NCI-H748 treated with DMSO at 0.1 percent for 48 hours (cell line): ENCODE results near the gene CDS2.
A peak's percentile ranks its signal among the peaks of the same experiment; 100 is the strongest.
"Not testable (repeated sequence)": the region's sequence is repeated elsewhere in the genome, so short reads cannot be mapped to it uniquely, and the experiment has no call there.

Experiments used
- DNase-seq: peaks from one replicate; lab custom pipeline; 2025; lab: John Stamatoyannopoulos, UW

The CDS2 gene

DNA sequence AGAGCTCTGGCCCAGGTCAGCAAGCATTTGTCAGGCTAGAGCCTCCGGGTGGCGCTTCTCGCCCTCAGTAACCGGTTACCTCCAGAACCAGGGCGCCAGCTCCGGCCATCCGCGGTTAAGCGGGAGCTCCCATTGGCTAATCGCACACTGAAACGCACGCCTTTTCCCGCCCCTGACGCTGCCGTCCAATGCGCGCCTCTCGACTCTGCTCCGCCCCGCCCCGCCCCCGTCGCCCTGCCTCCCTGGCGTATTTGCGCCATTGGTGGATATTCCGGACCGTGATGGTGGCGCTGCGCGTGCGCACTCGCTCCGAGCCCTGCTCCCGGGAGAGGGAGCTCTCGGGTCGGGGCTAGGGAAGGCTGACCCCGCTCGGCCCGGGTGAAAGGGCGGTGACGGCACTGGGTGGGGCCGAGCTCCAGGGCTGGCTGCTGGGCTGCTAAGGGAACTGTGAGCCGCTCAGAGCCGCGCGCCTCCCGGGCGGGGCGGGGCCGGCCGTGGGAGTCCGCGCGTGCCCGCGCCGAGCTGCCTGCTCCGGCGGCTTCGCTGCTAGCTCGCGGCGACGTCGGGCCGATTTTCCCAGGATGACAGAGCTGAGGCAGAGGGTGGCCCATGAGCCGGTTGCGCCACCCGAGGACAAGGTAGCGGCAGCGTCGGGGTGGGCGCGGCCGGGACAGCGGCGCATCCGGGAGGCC lies at the start of gene CDS2:
Gene CDS2 (plus strand): TSS at position 497 of the 692 bp plus-strand sequence. CDS start 85 bp downstream, at position 582.
- peak; percentile 100 for DNase-seq

DNA sequence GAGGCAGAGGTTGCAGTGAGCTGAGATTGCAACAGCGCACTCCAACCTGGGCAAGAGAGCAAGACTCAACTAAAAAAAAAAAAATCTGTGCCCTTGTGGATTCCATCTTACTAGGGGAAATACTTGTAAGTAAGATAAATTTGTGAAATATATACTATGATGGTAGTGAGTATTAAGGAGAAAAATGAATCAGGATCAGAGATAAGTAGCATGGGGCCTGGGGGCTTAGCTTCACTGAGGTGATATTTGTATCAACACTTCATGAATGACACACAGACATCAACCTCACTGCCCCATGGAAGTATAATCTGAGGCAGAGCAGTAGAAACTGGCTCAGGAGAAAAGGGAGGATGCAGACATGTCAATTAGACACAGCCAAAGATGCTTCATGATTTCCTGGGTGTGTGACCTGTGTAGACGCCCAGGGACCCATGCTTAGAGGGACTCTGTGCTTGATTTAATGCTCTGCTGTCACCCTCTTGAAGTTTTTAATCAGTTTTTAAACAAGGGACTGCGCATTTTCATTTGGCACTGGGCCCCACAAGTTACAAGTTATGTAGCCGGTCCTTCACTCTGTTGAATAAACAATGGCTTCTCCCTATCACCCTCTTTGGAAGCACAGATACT lies 48.9 kb upstream of the CDS2 start:
- DNase-seq = no peak

DNA sequence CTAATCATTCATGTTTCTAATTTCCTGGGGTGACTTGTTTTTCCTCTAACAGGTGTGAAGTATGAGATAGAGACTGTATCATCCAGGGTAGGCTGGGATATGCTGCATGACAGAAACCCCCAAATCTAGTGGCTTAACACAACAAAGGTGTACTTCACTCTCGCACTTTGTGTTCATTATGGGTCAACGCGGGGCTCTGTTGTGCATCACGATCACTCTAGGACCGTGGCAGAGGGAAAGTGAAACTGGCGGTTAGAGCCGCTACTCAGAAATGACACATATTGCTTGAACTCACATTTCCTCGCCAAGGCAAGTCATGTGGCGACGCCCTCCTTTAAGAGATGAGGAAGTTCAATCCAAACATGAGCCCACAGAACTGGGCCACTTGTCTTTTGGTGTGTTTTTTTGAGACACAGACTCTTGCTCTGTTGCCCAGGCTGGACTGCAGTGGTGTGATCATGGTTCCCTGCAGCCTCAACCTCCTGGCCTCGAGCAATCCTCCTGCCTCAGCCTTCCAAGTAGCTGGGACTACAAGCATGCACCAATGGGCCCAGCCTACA lies 48.3 kb upstream of the CDS2 start:
- no peak for DNase-seq

DNA sequence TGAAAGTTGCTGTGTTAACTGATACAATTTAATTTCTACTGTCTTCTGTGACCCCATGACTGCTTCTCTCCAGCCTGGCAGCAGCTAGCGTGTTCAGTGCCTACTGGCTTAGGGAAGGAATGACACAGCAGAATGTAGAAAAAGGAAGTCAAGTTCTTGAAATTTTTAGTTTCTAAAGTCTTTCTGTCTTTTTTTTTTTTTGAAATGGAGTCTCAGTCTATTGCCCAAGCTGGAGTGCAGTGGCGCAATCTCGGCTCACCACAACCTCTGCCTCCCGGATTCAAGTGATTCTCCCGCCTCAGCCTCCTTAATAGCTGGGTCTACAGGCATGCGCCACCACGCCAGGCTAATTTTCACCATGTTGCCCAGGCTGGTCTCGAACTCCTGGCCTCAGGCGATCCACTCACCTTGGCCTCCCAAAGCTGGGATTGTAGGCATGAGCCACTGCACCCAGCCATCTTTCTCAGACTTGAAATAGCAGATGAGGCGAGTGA lies 46.4 kb upstream of the CDS2 start:
- DNase-seq = no peak

DNA sequence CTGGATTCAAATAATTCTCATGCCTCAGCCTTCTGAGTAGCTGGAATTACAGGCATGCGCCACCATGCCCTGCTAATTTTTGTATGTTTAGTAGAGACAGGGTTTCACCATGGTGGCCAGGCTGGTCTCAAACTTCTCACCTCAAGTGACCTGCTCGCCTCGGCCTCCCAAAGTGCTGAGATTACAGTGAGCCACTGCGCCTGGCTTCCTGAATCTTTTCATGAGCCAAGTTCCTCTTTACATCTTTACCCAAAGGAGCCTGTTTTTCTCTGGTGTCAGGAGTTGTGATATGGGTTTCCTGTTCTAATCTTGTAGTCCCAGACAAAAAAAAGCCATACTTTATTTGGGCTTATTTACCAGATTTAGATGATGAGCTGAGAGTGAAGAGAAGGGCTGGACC lies 41.4 kb upstream of the CDS2 start:
- no peak for DNase-seq

DNA sequence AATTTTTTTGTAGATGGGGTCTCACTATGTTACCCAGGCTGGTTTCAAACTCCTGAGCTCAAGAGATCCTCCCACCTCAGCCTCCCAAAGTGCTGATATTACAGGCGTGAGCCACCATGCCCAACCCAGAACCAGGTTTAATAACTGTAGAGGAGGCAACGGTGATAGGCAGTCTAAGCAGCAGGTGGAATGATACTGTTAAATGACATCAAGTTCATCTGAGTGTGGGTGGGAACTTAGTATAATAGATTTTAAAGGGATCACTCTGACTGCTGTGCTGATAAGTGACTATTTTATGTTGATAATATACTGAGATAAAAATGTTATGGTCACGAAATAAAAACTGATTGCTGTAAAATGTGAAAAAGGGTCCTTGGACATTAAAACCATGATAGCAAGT lies 38.1 kb upstream of the CDS2 start:
- DNase-seq = no peak

DNA sequence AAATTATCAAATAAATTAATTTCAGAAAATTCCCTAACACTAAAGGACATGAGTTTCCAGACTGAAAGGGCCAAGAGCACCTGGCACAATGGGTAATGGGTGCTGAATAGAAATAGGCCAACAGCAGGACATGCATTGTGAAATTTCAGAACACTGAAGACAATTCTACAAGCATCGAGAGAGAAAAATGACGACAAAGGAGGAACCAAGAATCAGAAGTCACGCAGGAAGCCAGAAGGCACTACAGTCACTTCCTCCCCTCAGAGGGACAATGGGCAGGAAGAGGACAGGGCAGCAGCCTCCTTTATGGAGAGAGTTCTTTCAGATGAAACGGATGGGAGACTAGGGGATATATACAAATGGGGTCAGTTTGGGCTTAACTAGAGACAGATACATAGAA lies 36.6 kb upstream of the CDS2 start:
- DNase-seq = no peak

DNA sequence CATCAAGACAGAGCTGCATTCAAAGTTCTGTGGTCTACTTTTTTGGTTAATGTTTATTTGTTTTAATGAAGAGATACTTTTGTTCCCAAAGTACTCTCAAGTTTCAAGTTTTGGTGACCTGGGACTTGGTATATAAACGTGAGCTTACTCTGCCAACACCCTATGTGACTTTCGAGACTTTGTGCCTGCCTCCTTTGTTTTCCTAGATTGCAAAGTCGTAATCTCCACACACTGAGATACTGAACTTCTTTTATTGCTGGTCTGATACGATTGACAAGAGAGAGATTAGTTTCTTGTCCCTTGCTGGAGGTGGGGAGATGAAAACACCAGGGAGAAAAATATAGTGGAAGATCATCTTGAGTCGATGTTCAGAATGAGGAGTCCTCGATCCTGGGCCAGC lies 34.9 kb upstream of the CDS2 start:
- no peak for DNase-seq

DNA sequence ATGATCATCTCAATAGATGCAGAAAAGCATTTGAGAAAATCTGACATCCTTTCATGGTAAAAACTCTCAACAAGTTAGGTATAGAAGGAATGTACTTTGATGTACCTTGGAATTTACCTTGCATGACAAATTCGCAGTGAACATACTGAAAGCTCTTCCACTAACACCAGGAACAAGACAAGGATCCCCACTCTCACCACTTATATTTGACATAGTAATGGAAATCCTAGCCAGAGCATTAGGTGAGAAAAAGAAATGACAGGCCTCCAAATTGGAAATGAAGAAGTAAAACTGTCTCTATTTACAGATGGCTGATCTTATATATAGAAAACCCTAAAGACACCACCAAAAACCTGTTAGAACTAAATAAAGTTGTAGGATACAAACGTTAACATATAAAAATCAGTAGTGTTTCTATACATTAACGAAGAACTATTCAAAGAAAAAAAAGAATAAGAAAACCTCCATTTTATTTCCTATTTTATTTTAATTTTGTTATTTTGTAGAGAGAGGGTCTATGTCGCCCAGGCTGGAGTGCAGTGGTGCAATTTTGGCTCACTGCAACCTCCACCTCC lies 34.0 kb upstream of the CDS2 start:
- DNase-seq = no peak

DNA sequence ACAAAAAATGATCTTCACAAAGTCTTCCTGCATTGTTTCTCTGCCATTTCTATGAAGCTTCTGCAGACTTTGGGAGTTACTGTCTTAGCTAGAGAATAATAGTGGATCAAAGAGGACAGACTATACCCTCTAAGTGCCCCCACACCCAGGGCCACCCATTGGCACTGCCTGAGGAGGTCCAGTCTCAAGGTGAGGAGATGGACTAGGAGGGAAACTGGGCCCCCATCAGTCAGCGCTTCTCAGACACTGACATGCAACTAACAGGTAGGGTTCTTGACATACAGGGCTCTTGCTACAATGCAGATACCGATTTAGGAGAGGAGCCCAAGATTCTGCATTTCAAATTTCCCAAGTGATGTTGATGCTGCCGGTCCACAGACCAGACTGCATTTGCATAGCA lies 31.4 kb upstream of the CDS2 start:
- DNase-seq = no peak

DNA sequence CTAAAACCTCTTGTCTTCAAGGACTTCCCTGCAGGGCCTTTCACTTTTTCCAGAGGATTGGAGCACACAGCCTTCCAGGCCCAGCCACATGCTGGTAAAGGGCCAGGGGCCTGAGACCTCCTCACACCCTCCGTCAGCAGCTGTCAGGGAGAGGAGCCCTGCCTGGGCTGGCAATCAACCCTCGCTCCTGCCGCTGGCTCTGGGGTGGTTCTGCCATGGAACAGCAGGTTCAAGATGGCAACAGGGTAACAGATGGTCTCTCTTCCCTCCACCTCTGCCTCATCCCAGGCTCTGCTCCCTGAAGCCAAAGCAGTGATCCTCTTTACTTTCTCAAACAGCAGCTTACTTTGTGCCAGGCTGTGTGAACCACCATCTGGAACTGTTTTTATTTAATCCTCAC lies 30.9 kb upstream of the CDS2 start:
- no peak for DNase-seq

DNA sequence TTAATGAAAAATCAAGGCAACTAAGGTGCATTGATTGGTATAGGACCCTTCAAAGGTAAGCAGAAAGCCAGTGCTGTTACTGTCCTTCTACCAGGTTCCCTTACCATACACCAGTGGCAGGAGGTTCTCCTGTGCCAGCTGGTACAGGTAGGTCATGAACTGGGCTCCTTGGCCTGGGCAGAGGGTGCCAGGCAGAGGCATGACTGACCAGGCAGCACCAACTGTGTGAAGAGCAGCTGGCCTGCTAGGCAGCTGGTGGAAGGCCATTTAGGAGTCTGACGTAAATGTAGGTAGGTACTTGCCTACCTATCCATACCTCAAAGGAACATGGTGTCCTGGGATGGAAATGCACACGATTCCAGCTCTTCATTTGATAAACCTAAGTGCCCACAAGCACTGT lies 30.3 kb upstream of the CDS2 start:
- DNase-seq = no peak

DNA sequence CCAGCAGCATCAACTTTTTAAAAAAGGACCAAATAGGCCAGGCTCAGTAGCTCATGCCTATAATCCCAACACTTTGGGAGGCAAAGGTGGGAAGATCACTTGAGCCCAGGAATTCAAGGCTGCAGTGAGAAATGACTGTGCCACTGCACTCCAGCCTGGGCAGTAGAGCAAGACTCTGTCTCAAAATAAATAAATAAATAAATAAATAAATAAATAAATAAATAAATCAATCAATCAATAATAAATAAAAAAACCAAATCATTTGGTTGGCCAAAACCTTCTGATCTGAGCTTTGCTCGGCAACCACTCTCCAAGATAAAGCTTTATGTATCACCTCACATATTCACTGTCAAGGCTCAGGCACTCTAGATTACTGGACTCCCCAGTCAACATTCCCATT lies 27.8 kb upstream of the CDS2 start:
- DNase-seq = not testable (repeated sequence)

DNA sequence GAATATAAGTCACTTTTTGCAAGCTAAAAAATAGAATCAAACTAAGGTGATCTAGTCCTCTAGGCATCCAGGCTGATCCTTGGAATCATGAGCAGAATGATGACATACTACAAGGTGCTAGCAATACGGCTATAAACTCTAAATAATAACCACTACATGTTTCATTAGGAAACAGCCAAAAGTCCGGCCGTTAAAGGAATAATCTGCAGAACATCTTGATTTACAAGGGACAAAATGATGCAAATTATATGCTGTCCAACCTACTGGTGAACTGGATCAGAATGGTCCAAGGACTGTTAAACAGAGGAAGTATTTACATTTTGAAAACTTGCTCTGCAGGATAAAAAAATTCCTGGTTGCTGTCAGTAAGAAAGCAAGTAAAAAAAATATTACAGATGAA lies 26.9 kb upstream of the CDS2 start:
- DNase-seq = not testable (repeated sequence)

DNA sequence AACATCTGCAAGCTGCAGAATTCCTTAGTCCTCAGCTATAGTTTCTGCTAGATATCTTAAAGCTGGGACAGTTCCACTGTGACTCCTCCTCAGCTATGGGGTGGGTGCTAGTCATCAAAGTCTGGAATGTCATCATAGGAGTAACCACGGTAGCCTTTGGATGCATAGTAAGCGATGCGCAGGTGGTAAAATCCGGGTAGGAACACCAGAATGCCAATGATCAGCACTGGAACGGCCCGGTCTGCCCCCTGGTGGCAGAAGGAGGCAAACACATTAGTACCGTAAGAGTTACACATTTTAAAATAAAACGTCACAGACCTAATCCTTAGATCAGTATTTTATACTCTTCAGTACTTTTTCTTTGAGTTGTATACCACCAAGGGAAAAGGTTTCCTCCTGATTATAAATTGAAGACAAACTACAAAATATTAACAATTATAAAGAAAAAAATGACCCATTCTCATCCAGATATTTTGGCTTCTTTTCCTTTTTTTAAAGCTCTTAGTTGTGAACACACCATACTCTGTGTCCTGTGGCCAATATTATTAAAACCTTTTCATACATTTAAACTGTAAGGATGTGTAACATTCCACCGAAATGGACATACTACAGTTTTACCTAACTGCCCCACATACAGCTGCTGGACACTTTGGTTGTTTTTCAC lies 26.0 kb upstream of the CDS2 start:
- DNase-seq = peak; percentile 71

DNA sequence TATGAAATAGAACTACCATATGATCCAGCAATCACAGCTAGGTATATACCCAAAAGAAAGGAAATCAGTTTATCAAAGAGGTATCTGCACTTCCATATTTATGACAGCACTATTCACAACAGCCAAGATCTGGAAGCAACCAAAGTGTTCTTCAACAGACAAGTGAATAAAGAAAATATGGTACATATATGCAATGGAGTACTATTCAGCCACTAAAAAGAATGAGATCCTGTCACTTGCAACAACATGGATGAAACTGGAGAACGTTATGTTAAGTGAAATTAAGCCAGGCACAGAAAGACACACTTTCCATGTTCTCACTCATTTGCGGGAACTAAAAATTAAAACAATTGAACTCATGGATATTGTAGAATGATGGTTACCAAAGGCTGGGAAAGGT lies 22.3 kb upstream of the CDS2 start:
- no peak for DNase-seq

DNA sequence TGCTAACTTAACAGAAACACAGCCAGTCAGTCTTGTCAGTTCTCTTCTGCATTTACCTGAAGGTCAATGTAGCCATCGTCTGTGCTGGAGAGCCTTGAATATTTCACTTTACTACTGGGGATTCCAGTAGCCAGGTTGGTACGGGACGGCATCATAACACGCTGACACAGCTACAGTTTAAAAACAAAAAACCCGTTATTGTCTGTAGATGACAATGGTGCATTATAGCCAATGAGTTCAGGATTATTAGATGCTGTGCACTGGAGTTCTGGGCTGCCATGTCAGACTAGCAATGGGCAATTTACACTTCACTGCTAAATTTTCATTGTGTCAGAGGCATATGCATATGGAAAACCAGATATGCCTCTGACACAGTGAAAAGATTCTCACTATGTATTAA lies 17.5 kb upstream of the CDS2 start:
- DNase-seq = no peak

DNA sequence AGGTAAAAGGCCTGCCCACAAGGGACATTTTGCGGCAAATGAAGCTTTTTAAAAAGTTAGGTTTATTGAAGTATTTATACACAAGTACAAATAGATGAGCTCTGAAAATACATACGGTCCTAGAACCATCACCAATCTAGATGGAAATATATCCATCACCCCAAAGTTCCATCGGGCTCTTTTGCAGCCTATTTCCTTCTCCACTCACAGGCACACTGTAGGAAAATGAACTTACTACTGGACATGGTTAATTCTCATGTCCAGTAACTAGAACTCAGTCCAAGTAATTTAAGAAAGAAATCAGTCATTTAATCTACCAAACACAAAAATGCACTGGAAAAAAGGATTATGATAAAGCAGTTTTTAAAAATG lies 13.2 kb upstream of the CDS2 start:
- no peak for DNase-seq

DNA sequence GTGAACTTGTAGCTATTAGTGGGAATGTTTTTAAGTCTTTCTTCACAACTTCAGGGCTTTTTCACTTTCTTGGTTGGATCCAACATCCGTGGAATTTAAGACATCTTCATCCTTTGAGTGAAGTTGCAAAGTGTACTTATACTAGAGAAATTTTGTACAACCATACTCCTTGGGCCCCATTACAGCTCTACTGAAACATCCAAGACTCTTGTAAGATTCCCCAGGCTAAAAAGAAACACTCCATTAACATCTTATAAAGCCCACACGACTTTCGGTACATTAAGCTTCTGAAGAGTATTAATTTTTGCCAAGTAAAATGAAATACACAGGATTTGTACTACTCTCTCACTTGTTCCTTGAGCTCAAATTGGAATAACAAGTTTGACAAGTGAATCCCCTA lies 12.4 kb upstream of the CDS2 start:
- DNase-seq = no peak

DNA sequence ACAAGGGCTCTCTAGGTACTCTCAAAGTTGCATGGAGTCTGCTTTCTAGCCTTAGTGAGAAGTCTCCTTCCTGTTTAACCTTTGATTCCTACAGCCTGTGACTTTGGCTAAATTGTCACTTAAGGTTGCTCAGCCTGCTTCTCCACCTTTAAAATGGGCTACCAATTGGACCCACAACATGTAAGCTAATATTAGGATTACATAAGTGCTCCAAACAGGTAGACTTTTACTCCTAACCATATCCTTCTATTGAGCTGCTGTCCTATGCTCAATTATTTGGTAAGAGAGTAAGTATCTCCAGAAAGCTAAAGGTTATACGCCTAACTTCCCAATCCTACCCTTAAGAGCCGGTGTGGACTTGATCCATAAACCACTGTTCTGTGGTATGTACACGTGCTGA lies 9.9 kb upstream of the CDS2 start:
- DNase-seq = no peak

DNA sequence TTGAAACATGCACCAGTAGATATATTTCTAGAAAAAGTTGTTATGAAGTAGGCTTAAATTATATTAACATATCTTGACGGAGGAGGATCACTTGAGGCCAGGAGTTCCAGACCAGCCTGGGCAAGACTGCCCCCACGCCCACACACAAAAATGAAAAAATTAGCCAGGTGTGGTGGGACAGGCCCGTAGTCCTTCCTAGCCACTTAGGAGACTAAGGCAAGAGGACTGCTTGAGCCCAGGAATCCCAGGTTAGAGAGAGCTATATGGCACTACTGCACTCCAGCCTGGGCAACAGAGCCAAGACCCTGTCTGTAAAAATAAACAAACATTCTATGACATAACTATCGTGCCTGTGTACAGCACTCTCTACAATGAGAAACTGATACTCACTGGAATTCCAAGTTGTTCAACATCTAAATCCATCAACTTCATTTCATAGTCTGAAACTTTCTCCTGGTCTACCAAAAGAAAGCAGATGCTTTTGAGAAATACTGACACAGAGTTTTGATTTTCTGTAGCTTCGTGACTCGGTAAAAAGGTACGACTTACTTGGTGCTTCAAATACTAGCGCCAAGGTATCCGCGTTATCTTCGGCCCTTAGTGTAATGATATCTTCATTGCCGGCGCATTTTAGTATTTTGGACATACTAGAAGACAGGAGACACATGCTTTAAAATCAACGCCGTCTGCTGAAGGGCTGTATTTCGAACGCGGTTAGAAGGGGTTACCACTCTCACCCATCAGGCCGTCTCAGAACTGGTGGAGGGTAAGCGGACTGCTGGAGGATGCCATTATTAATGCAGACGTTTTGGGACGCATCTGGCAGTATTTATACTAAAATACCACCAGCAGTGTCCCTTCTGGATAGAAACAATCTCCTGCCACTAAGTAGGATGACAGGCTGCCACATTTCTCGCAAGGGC lies 8.3 kb upstream of the CDS2 start:
- peak; percentile 50 for DNase-seq

DNA sequence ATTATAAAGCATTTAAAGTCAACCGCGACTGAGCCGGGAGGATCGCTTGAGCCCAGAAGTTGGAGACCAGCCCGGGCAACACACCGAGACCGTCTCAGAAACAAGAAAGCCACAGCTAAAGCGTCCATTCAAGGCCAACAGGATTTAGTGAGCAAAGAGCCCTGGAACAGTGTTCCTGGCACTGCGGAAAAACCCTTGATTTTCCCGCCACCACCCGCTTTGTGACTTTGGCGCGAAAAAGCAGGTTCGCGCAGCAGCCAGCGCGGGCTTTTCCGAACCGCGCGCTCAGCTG lies 7.7 kb upstream of the CDS2 start:
- no peak for DNase-seq
